ENCODE measurements around the gene SLC38A5.

DNA sequence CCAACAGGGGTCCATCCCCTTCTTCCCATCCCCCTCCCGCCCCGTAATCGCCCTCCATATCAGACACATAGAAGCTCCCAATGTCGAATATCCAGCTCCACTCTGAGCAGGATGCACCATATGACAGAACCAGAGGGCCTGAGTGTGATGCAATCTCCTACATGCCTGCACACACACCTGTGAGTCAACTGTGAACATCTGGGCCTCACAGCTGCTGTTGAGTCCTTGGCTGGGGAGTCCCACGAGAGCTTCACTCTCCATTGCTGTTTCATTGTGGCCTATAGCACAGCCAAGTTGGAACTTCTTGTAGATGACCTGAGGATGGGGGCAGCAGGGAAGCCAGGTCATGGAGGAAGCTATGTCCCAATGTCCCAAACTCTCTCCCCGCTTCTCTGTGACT, 8.2 kb downstream of the SLC38A5 start:
- TF ChIP-seq, protein P1, sequence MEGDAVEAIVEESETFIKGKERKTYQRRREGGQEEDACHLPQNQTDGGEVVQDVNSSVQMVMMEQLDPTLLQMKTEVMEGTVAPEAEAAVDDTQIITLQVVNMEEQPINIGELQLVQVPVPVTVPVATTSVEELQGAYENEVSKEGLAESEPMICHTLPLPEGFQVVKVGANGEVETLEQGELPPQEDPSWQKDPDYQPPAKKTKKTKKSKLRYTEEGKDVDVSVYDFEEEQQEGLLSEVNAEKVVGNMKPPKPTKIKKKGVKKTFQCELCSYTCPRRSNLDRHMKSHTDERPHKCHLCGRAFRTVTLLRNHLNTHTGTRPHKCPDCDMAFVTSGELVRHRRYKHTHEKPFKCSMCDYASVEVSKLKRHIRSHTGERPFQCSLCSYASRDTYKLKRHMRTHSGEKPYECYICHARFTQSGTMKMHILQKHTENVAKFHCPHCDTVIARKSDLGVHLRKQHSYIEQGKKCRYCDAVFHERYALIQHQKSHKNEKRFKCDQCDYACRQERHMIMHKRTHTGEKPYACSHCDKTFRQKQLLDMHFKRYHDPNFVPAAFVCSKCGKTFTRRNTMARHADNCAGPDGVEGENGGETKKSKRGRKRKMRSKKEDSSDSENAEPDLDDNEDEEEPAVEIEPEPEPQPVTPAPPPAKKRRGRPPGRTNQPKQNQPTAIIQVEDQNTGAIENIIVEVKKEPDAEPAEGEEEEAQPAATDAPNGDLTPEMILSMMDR (IDR thresholded peaks at IDR 0.05) = no peak
- no peak for TF ChIP-seq POLR2A (IDR thresholded peaks at IDR 0.05)
